A673 (cell line): ENCODE results near the gene GRIK4. TPM values are rescaled to one million over a fixed set of nuclear protein-coding genes. Genes with fewer than 3 reads are reported as not detected.
A peak's percentile ranks its signal among the peaks of the same experiment; 100 is the strongest.

Experiments used
- BruUV-seq: library from RNA; stranded (reverse); fragments of 400-500 nt; replicated peaks from 2 replicates; lab custom pipeline; 2021; lab: Mats Ljungman, UMichigan
- CTCF ChIA-PET: fragments of 300-600 bp; sonication (Branson Sonifier 250); formaldehyde crosslinking; loops from one replicate; lab custom pipeline; 2022; ENCODE audit warnings: antibody characterized with exemption; lab: Charles Lee
- POLR2A ChIA-PET: fragments of 300-600 bp; sonication (Branson Sonifier 250); formaldehyde crosslinking; loops from one replicate; lab custom pipeline; 2022; ENCODE audit warnings: antibody characterized with exemption; ENCODE audit not compliant: low non-redundant PET; lab: Charles Lee
- DNase-seq: peaks from one replicate; pipeline ENCODE4 v3.0.0-alpha.2; 2015; ENCODE audit warnings: low spot score
- H3K27ac ChIP-seq: fragments of 200-600 bp; sonication (generic); 2 replicates; pipeline ENCODE4 v1.5.1; 2016; ENCODE audit warnings: mixed run types, low read depth, mild to moderate bottlenecking, mixed read lengths, antibody characterized with exemption, low read length; ENCODE audit not compliant: poor library complexity, severe bottlenecking
- H3K27me3 ChIP-seq: fragments of 200-600 bp; sonication (generic); replicated peaks from 2 replicates; pipeline ENCODE4 v1.6.1; 2017; ENCODE audit warnings: mixed run types, low read depth, mild to moderate bottlenecking, mixed read lengths, antibody characterized with exemption, low read length; ENCODE audit not compliant: insufficient read depth, poor library complexity
- H3K36me3 ChIP-seq: fragments of 200-600 bp; sonication (generic); 2 replicates; pipeline ENCODE4 v1.6.1; 2016; ENCODE audit warnings: mixed run types, mild to moderate bottlenecking, mixed read lengths, antibody characterized with exemption, low read length; ENCODE audit not compliant: insufficient read depth, poor library complexity, severe bottlenecking
- H3K4me1 ChIP-seq: fragments of 200-600 bp; sonication (generic); 2 replicates; pipeline ENCODE4 v1.6.1; 2017; ENCODE audit warnings: mixed run types, mild to moderate bottlenecking, mixed read lengths, antibody characterized with exemption, low read length; ENCODE audit not compliant: insufficient read depth, poor library complexity, severe bottlenecking
- H3K4me3 ChIP-seq: fragments of 200-600 bp; sonication (generic); 2 replicates; pipeline ENCODE4 v1.5.1; 2016; ENCODE audit warnings: low read depth, mixed run types, mild to moderate bottlenecking, mixed read lengths, low read length; ENCODE audit not compliant: poor library complexity, severe bottlenecking
- H3K9me3 ChIP-seq: fragments of 200-600 bp; sonication (generic); 2 replicates; pipeline ENCODE4 v1.6.1; 2016; ENCODE audit warnings: mixed run types, low read depth, mild to moderate bottlenecking, mixed read lengths, antibody characterized with exemption, low read length; ENCODE audit not compliant: poor library complexity, severe bottlenecking
- CTCF ChIP-seq: fragments of 300-800, 200-600 bp; sonication (generic); conservative IDR thresholded peaks from 2 replicates; pipeline ENCODE4 v1.5.1; 2017; ENCODE audit warnings: low read depth, mild to moderate bottlenecking, antibody characterized with exemption, low read length, moderate library complexity, mixed read lengths
- EZH2 ChIP-seq: fragments of 200-600 bp; sonication (generic); IDR thresholded peaks from 2 replicates; pipeline ENCODE4 v1.6.1; 2017; ENCODE audit warnings: borderline replicate concordance, low read depth, mild to moderate bottlenecking, mixed read lengths, antibody characterized with exemption, low read length; ENCODE audit not compliant: poor library complexity, severe bottlenecking
- intact Hi-C: fragments of 100-400 bp; cut with micrococcal nuclease; formaldehyde crosslinking; loops from one replicate; pipeline ENCODE4 v1.10.0; 2022; ENCODE audit not compliant: unreplicated experiment
- total RNA-seq: library from RNA; stranded (reverse); gene quantifications from 2 replicates; pipeline ENCODE4 v1.2.3, GENCODE V29; 2021

The GRIK4 gene
- total RNA-seq, 1 experiment from 2014 or later, result not detected

- Histone ChIP-seq H3K4me1 (peaks cover 6% of the 10 kb centered on the region), H3K36me3 (no peaks in the 10 kb centered on the region), H3K27ac (no peak overlapping the region), H3K27me3 (no peaks in the 10 kb centered on the region), H3K4me3 (no peak overlapping the region), H3K9me3 (no peaks in the 10 kb centered on the region)
- intact Hi-C loops, result no loop called here
- POLR2A ChIA-PET, result no interaction called here
- TF ChIP-seq CTCF (no peak), EZH2 (no peak)
- CTCF ChIA-PET, result interaction anchor here (0.6 kb wide), 1 partner anchor 105 kb away, joined by 3 read pairs; no protein-coding TSS in a partner anchor
- no peak for DNase-seq
- BruUV-seq, result no TSS peak
Observed at GRCh38 chr11:120547316-120547715, 35.8 kb downstream of the GRIK4 start.

GRCh38 chr11:120547811-120548681 is 36.5 kb downstream of the GRIK4 start:
- DNase-seq, result peak; percentile 81
- TF ChIP-seq EZH2, result no peak
- TF ChIP-seq CTCF, result peak; percentile 13; the same call in 1 of the 2 replicates
- ChIA-PET CTCF (interaction anchor here (0.6 kb wide), 1 partner anchor 105 kb away, joined by 3 read pairs; no protein-coding TSS in a partner anchor), POLR2A (interaction anchor here (0.6 kb wide), 1 partner anchor 90 kb away, joined by 11 read pairs; no protein-coding TSS in a partner anchor)
- Histone ChIP-seq H3K9me3 (no peaks in the 10 kb centered on the region), H3K27ac (no peak overlapping the region), H3K4me1 (peaks cover 6% of the 10 kb centered on the region), H3K27me3 (no peaks in the 10 kb centered on the region), H3K4me3 (no peak overlapping the region), H3K36me3 (no peaks in the 10 kb centered on the region)
- intact Hi-C loops, result no loop called here
- BruUV-seq, result no TSS peak

GRCh38 chr11:120548682-120549209 is 37.2 kb downstream of the GRIK4 start:
- no peaks in the 10 kb centered on the region for H3K36me3 ChIP-seq
- DNase-seq, result no peak
- no peaks in the 10 kb centered on the region for H3K27me3 ChIP-seq
- no peak for TF ChIP-seq EZH2
- no peak for TF ChIP-seq CTCF
- peaks cover 6% of the 10 kb centered on the region for H3K4me1 ChIP-seq
- no peak overlapping the region for H3K27ac ChIP-seq
- ChIA-PET CTCF (no interaction called here), POLR2A (no interaction called here)
- no peak overlapping the region for H3K4me3 ChIP-seq
- BruUV-seq, result no TSS peak
- no peaks in the 10 kb centered on the region for H3K9me3 ChIP-seq
- intact Hi-C loops, result no loop called here
